ENCODE measurements around the gene FOXN3. TPM values are rescaled to one million over a fixed set of nuclear protein-coding genes. Genes with fewer than 3 reads are reported as not detected.

Gene FOXN3
- total RNA-seq, 1 donor from 2014 or later: 27.8 TPM

GRCh38 chr14:89371585-89372511, 45.2 kb downstream of the FOXN3 start:
- DNase-seq (ENCODE audit: low read depth): no peak
- H3K4me3 ChIP-seq (ENCODE audit: low read depth, low read length): no peak overlapping the region
- TF ChIP-seq CTCF (conservative IDR thresholded peaks at IDR 0.05; ENCODE audit: low read depth, low read length): no peak

- no peak for TF ChIP-seq CTCF (conservative IDR thresholded peaks at IDR 0.05; ENCODE audit: low read depth, low read length)
- no peak for DNase-seq (ENCODE audit: low read depth)
- no peak overlapping the region for H3K4me3 ChIP-seq (ENCODE audit: low read depth, low read length)
These were observed 46.3 kb downstream of the FOXN3 start for GRCh38 chr14:89370781-89371180.

GRCh38 chr14:89370381-89370780, 46.7 kb downstream of the FOXN3 start:
- H3K4me3 ChIP-seq (ENCODE audit: low read depth, low read length): no peak overlapping the region
- no peak for TF ChIP-seq CTCF (conservative IDR thresholded peaks at IDR 0.05; ENCODE audit: low read depth, low read length)
- DNase-seq (ENCODE audit: low read depth): no peak

GRCh38 chr14:89369656-89370055, 47.4 kb downstream of the FOXN3 start:
- TF ChIP-seq CTCF (conservative IDR thresholded peaks at IDR 0.05; ENCODE audit: low read depth, low read length): no peak
- DNase-seq (ENCODE audit: low read depth): no peak
- no peak overlapping the region for H3K4me3 ChIP-seq (ENCODE audit: low read depth, low read length)

GRCh38 chr14:89368490-89369477, 48.2 kb downstream of the FOXN3 start:
- peak overlapping the region; percentile 7 for H3K4me3 ChIP-seq (ENCODE audit: low read depth, low read length)
- no peak for DNase-seq (ENCODE audit: low read depth)
- no peak for TF ChIP-seq CTCF (conservative IDR thresholded peaks at IDR 0.05; ENCODE audit: low read depth, low read length)

GRCh38 chr14:89367779-89368120, 49.3 kb downstream of the FOXN3 start:
- no peak overlapping the region for H3K4me3 ChIP-seq (ENCODE audit: low read depth, low read length)
- no peak for TF ChIP-seq CTCF (conservative IDR thresholded peaks at IDR 0.05; ENCODE audit: low read depth, low read length)
- DNase-seq (ENCODE audit: low read depth): no peak
